Right lobe of liver (tissue), 6 donors: ENCODE results near the gene PRKN. TPM values are rescaled to one million over a fixed set of nuclear protein-coding genes. Genes with fewer than 3 reads are reported as not detected.

Experiments used
- ATAC-seq, 4 donors: fragments of 200-7000 bp; cut with Tn5 transposase; one replicate each; pipeline ENCODE4 v1.9.1; 2020; ENCODE audit warnings: mild to moderate bottlenecking in 4 of 4, moderate library complexity in 4 of 4
- DNase-seq, 3 donors: peaks; one replicate each; pipeline ENCODE4 v3.0.0-alpha.2; 2020
- H3K27ac ChIP-seq, 3 donors: fragments of 200-600 bp; one replicate each; pipeline ENCODE4 v1.8.0; 2022
- H3K27me3 ChIP-seq, 2 donors: fragments of 200-600 bp; one replicate each; pipeline ENCODE4 v1.8.0; 2022
- H3K36me3 ChIP-seq, 4 donors: fragments of 200-600 bp; sonication (generic) in 1 of 4; one replicate each; pipeline versions ENCODE4 v1.5.1 to v1.8.0; 2017 to 2022; ENCODE audit warnings: control low read depth in 1 of 4
- H3K4me1 ChIP-seq, 4 donors: fragments of 200-600 bp; sonication (generic) in 1 of 4; one replicate each; pipeline versions ENCODE4 v1.5.1 to v1.8.0; 2017 to 2022; ENCODE audit warnings: control low read depth in 1 of 4
- H3K4me3 ChIP-seq, 3 donors: fragments of 200-600 bp; one replicate each; pipeline ENCODE4 v1.8.0; 2022
- H3K9me3 ChIP-seq, 4 donors: fragments of 200-600 bp; sonication (generic) in 1 of 4; one replicate each; pipeline versions ENCODE4 v1.5.1 to v1.8.0; 2017 to 2022; ENCODE audit warnings: control low read depth in 1 of 4
- POLR2A ChIP-seq: fragments of 450-650 bp; IDR thresholded peaks from one replicate; pipeline ENCODE4 v1.6.1; 2017; ENCODE audit warnings: antibody characterized with exemption, mild to moderate bottlenecking
- WGBS: methylation state at CpG from one replicate; pipeline ENCODE4 v1.1.6; 2018; ENCODE audit warnings: low coverage, low lambda C conversion rate; ENCODE audit not compliant: insufficient coverage; ENCODE audit errors: missing lambda C conversion rate; 5-methylcytosine and 5-hydroxymethylcytosine counted together
- intact Hi-C, 2 donors: fragments of 100-400 bp; cut with DNase I; formaldehyde crosslinking; loops; one replicate each; pipeline versions ENCODE4 v1.11.2 to v1.14.1; 2022
- total RNA-seq, 6 experiments: library from RNA; depleted of rRNA in 2 of 6; stranded (reverse); fragments of >200 nt in 2 of 6; fragmentation: NEBNext Ultra II Directional in 3 of 6; extraction: Animal tissue kit (Norgen Biotek cat#: 25700) in 3 of 6; gene quantifications; one replicate each; pipeline versions ENCODE4 v1.1.0 to v1.2.4, GENCODE V29; 2016 to 2023
- TF ChIP-seq, protein P1 (sequence below), 4 donors: fragments of 200-600 bp in 3 of 4; fragments of 450-650 bp in 1 of 4; IDR thresholded peaks; one replicate each; pipeline versions ENCODE4 v1.5.1 to v1.8.0; 2016 to 2022; ENCODE audit warnings: antibody characterized with exemption in 4 of 4, mild to moderate bottlenecking in 2 of 4
- donor health status: DM: no; HTN: yes; CAD: no.
- donor health status: DM: no; HTN: no; CAD: no.
- donor health status: DM: no; HTN: no; CAD: no.
- donor health status: DM: no; HTN: yes; CAD: no.
- donor health status: DM: no; HTN: yes; CAD: no.

Gene PRKN
- total RNA-seq, 6 experiments from 2014 or later = 1.1 to 3.7 (median 2.2) TPM

DNA sequence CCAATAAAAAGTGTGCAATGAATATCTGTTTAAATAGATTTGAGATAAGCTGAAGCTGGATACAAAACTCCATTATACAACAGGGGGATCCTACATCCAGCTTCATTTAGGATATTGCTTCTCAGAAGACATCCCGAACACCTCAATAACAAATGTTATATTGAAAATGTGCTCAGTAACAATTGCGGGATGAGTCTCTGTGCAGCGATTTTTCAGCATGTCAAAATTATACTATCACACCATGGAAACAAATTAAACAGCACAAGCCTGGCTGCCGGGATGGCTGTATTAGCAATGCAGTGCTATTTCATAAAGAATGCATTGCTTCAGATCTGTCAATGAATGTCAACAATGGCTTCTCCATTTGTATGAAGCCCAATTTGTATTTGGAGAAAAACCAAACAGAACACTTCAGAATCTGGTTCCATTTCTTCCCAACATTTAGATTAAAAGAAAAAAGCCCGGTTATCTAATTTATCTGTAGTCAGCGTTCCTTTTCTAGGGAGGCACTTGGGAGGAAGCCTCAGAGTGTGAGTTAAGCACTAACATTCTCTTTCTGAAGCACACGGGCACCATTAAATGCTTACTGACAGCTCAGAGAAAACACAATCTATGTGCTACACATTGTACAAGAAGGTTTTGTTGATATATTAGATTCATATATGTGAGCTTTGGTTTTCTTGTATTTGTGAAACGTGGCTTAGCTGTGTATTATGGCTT, 1142.8 kb downstream of the PRKN start:
- H3K4me3 ChIP-seq = no peak overlapping the region
- ATAC-seq (no peak), DNase-seq (no peak)
- H3K36me3 ChIP-seq = no peaks in the 10 kb centered on the region
- no peaks in the 10 kb centered on the region for H3K4me1 ChIP-seq
- no peaks in the 10 kb centered on the region for H3K9me3 ChIP-seq
- no peaks in the 10 kb centered on the region for H3K27me3 ChIP-seq
- no peak for TF ChIP-seq POLR2A
- TF ChIP-seq, protein P1, sequence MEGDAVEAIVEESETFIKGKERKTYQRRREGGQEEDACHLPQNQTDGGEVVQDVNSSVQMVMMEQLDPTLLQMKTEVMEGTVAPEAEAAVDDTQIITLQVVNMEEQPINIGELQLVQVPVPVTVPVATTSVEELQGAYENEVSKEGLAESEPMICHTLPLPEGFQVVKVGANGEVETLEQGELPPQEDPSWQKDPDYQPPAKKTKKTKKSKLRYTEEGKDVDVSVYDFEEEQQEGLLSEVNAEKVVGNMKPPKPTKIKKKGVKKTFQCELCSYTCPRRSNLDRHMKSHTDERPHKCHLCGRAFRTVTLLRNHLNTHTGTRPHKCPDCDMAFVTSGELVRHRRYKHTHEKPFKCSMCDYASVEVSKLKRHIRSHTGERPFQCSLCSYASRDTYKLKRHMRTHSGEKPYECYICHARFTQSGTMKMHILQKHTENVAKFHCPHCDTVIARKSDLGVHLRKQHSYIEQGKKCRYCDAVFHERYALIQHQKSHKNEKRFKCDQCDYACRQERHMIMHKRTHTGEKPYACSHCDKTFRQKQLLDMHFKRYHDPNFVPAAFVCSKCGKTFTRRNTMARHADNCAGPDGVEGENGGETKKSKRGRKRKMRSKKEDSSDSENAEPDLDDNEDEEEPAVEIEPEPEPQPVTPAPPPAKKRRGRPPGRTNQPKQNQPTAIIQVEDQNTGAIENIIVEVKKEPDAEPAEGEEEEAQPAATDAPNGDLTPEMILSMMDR (IDR thresholded peaks at IDR 0.05) = no peak
- no peak overlapping the region for H3K27ac ChIP-seq
- intact Hi-C loops = no loop called here
- 73% methylated on average over 8 of the region's 8 CpGs for WGBS

DNA sequence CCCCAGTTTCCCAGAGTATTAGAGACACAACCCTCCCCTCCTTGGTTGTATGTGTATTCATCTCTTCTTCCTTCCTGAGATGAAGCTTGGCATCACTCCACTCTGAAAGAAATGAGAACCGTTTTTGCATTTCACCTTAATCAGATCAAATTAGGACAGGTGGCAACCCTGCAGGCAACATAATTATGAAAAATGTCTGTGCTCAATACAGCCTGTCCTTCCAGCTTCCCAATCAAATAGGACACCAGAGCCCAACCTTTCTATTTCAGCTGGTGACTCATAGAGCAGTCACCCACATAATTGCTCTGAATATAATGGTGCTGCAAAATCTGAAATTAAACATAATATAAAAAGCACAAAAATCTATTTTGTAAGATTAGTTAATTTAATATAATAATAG, 1143.5 kb downstream of the PRKN start:
- no peak for ATAC-seq
- Histone ChIP-seq H3K27me3 (no peaks in the 10 kb centered on the region), H3K27ac (no peak overlapping the region), H3K4me3 (no peak overlapping the region), H3K9me3 (no peaks in the 10 kb centered on the region), H3K36me3 (no peaks in the 10 kb centered on the region), H3K4me1 (no peaks in the 10 kb centered on the region)
- no peak for DNase-seq
- no peak for TF ChIP-seq POLR2A
- TF ChIP-seq, protein P1 (IDR thresholded peaks at IDR 0.05) = no peak
- intact Hi-C loops = no loop called here
- WGBS = 0% methylated on average over 1 of the region's 1 CpG

GRCh38 chr6:161583584-161583983, 1144.0 kb downstream of the PRKN start:
- no peak for ATAC-seq
- H3K9me3 ChIP-seq = no peaks in the 10 kb centered on the region
- H3K36me3 ChIP-seq = no peaks in the 10 kb centered on the region
- no peaks in the 10 kb centered on the region for H3K4me1 ChIP-seq
- H3K27me3 ChIP-seq = no peaks in the 10 kb centered on the region
- no peak for TF ChIP-seq POLR2A
- TF ChIP-seq, protein P1 (IDR thresholded peaks at IDR 0.05) = no peak
- WGBS = 91% methylated on average over 5 of the region's 5 CpGs
- H3K27ac ChIP-seq = no peak overlapping the region
- H3K4me3 ChIP-seq = no peak overlapping the region
- intact Hi-C loops = no loop called here
- no peak for DNase-seq

- intact Hi-C loops = no loop called here
- no peak for TF ChIP-seq POLR2A
- TF ChIP-seq, protein P1 (IDR thresholded peaks at IDR 0.05) = no peak
- Histone ChIP-seq H3K4me3 (no peak overlapping the region), H3K36me3 (no peaks in the 10 kb centered on the region), H3K9me3 (no peaks in the 10 kb centered on the region), H3K27ac (no peak overlapping the region), H3K4me1 (no peaks in the 10 kb centered on the region), H3K27me3 (no peaks in the 10 kb centered on the region)
- ATAC-seq (no peak), DNase-seq (no peak)
- WGBS = 64% methylated on average over 3 of the region's 3 CpGs
Observed at GRCh38 chr6:161578478-161578877, 1149.1 kb downstream of the PRKN start.
